HG03457 (cell line): ENCODE results near the gene IQGAP2.

Experiments used
- ATAC-seq: cut with Tn5 transposase; IDR thresholded peaks from one replicate; pipeline ENCODE4 v1.9.1; 2021; ENCODE audit warnings: moderate number of reproducible peaks; ENCODE audit not compliant: unreplicated experiment

IQGAP2 gene

DNA sequence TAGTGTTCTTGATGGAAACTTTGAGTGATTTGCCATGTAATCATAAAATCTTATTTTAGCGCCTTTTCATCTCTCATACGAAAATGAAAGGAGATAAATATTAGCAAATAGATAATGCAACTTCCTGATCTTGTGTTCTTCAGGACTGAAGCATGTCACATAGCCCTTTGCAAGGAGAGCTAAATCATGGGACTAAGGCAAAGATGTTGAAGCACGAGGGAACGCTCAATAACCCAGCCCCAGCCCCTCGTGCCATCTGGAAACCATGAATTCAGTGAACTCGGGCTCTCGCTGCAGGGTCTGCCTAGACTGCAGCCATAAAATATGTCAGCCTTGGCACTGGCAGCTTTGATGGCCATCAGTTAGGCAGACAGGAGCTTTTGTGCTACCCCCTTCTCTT is 161.9 kb downstream of the IQGAP2 start:
- ATAC-seq, result no peak

DNA sequence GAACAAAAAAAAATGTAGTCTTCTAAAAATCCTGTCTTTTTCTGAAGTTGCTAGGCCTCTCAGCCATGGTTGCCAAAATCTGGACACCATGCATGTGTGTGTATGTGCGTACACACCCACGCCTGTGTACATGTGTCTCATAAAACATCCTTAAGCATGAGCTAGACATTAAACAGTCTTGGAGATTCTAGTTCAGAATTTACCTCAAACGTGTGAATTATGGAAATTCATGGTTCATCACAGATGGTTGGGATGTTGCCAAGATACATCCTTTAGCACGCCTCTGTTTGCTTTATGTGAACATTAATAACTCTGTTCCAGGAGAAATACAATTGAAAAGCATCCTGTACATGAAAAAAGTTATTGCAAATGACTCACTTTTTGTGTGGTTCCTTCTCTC is 167.1 kb downstream of the IQGAP2 start:
- ATAC-seq, result no peak

DNA sequence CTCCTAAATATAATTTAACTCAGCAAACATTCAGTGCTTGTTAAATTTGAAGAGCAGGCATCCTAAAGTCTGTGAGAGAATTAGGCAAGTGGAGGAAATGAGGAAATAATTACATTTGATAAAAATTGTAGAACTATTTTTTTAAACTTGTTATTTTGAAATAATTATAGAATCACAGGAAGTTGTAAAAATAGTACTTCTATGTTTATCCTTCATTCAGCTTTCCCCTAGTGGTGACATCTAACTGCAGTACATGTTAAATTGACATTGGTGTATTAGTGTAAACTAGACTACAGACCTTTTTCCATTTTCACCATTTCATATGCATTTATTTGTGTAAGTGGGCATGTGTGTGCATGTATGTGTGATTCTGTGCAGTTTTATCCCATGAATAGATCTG is 168.5 kb downstream of the IQGAP2 start:
- ATAC-seq, result no peak

DNA sequence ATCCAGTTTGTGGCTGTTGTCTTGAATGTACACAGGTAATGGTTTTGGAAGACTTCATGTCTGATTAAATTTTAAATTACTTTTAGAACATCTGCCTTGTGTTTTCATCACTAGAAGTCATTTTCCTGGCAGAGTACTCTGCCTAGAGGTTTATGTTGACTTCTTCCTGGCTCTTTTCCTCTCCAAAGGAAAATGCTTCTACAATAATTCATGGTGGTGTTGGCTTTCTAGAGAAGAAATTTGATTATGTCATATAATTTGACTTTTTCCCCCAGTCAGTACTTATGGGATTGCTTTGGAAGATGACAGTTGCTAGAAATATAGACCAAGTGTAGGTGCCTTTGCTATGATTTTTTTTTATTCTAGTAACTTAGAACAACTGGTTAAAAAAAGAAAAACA is 173.4 kb downstream of the IQGAP2 start:
- no peak for ATAC-seq

DNA sequence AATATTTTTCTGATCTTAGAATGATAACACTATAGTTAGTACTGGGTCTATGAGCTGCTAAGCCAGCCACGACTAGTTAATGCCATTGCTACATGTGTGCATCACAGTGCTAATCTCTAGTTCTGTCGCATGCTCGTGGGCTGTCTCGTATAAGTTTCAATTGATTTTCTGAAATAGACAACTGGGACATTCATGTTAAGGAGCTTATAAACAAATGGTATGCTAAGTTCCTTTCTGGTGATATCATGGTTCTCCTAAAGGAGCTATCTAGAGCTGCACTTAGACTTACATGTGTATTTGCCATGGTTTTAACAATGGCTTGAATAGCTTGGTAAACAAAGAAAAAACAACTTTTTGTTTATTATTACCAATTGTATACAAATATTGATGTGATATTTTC is 173.9 kb downstream of the IQGAP2 start:
- no peak for ATAC-seq

DNA sequence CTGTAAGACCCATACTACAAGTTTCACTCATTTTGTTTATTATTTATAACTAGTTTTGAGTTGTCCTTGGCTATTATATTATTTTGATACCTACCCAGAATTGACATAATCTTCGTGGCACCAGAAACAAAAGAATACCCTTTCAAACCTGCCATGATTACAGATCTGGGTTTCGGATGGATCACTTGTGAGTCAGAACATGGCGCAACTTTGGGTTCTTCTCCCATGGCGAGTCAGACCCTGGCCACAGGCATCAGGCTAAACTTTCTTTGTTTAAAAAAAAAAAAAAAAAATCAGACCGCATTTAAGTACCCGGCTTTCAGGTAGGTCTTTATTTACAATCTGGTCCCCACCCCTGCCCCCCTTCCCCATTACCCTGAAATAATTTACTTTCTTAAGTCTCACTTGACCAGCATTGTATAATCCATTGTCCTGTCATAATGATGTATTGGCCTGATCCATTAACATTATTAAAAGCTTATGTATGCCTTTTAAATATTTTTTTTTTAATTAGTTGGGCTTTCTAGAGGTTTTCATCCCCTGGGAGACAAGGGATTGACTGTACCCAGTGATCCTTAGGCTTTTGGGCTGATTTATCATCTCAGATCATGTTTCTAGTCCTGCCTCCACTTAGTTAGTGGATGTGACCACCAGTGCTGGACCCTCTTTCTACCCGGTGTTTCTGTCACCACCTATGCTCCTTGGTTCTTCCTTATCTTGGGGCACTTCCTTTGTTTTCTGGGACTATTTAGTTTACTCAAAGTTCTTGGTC is 176.3 kb downstream of the IQGAP2 start:
- no peak for ATAC-seq

DNA sequence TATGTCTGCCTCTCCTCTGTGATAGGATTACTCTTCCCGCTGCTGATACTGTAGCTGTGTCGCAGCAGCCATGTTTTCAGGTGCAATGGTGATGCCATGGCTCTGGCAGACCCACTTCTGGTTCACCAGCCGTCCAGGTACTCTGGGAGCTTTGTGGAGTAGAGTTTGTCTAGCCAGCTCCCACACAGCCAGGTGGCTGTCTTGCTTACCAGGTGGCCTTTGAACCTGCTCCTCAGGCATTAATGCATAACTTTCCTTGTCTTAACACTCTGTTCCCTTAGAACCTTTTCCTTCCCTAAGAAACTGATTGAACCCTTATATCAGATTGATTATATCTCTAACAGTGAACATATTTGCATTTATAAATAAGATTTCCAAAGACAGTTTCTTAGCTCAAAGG is 177.9 kb downstream of the IQGAP2 start:
- ATAC-seq, result no peak

DNA sequence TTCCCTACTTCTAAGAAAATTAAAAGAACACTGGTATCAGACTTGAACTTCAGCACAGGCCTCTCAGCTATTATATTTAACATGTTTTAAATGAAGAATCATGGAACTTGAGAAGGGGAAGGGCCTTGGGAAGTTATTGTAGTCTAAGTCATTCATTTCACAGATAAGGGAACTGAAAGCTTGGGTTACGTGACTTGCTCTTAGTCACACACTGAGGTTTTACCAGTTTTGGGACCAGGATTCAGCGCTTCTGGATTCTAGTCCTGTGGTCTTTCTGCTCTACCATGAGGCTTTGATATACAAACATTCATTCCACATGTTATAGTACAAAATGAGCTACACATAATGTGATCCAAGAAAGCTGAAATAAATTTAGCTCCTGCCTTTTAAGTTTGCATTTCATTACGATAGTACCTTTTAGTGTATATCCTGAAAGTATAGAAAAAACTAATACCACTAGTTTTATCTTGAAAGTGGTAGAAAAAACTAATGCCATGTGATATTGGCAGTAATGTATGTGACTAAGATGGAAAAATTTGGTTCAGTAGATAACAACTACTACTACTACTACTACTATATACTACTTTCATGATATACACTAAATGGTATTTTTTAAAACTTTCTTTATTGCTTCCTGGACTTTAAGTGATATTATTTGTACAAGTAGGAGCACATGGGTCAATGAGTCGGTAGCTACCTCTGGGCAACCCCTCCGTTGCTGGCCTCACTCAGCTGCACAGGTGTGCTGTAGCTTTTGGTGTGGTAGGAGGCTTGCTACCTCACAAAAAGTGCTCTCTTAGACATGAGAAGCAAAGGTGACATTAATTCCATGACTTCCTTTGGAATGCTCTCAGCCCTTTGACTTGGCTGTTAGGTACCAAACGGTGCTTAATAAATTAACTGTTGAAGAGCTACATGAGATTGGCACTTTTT is 179.4 kb downstream of the IQGAP2 start:
- ATAC-seq, result peak; percentile 82

DNA sequence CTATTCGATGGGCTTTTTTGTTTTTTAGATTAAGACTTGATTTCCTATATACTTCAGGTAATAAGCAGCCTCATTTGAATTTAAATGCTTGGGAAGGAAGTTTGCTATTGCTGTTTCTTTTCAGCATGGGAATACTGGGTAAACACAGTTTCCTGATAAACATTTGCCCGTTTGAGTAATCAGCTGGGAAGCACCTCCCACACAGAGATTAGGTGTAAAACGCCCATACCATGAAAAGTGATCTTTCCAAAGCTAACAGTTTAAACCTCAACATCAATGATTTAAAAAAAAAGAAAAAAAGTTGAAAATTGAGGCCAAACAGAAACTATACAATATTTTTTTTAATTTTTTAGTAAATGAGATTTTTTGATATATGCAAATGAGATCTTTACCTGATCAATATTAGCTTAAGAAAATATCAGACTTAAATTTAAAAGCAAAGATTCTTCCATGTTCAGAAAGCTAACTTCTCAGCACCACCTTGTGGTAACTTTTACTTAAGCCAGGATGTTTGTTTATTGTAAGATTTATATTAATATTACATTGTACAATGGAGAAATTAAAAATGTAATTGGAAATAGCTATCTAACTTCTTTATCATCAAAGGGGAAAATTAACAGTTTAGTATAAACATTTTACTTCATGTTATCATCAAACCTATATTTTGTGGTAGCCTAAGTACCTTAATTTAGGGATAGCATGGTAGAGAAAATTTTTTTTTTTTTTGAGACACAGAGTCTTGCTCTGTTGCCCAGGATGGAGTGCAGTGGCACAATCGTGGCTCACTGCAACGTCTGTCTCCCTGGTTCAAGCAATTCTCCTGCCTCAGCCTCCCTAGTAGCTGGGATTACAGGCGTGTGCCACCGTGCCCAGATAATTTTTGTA is 180.3 kb downstream of the IQGAP2 start:
- ATAC-seq, result no peak

DNA sequence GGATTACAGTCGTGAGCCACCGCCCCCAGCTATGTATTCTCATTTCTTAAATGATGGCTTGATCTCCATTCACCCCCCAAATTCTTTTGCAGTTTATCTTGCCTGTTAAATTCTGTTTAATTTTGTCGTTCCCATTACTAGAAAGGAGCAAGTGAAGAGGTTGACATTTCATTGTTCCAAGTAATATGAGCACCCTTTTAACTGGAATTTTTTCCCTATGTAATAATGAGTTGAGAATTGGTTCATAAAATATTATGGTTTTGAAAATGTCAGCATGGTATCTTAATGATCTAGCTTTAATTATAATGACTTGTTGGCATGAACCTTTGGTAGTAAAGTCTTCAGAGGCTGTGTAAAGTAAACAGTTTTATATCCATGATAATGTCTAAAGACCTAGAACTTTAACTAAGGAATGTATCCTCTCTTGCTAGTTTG is 182.7 kb downstream of the IQGAP2 start:
- ATAC-seq, result no peak

DNA sequence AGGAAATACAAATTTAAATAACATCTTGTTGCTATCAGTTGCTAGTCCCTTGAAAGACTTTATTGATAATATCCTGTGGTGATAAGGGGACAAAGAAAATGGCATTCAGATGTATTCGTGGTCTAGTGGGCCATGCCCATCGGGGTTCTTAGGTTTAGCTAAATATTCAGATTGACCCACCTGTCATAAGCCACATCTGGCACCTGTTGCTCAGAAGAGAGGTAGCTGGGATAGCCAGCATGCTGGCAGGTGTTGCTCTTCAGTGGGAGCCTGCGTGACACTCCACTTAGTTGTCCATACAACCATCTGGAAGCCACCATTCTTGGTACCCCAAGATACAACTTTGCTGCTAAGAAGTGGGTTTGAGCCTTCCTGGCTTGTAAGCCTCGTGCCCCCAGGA is 183.4 kb downstream of the IQGAP2 start:
- ATAC-seq, result no peak

DNA sequence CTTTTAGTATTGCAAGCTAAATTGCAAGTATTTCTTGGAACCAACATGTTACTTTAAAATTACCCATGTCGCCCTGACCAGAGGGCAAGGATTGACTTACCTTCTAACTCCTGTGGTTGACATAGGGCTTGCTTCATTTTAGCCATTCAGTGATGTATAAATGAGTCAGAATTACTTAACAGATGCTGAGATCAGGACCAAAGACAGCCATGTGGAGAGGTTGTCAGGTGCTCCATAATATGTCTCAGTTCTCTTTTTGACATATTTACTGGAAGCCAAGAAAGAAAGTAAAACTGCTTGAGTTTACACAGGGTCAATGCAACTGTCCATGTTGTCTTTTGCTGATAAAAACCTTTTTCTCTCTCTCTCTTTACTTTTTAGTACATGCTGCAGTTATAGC is 186.9 kb downstream of the IQGAP2 start:
- peak; percentile 83 for ATAC-seq

DNA sequence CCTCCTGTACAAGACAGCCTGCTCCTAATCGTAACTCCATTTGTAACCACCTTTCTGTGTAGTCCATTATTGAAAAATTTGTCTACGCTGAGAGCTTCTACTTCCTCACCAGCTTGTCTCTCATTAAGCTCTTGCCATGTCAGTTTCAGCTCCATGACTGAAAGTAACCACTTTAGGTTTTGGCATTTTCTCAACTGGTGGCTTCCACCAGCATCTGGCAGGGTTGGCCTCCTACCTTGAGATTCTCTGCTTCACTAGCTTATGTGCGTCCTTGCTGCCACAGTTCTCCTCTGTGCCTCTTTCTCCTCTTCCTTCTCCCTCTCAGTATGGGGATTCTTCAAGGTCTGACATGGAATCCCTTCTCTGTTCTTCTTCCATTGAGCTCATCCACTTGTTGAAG is 188.3 kb downstream of the IQGAP2 start:
- ATAC-seq, result no peak

DNA sequence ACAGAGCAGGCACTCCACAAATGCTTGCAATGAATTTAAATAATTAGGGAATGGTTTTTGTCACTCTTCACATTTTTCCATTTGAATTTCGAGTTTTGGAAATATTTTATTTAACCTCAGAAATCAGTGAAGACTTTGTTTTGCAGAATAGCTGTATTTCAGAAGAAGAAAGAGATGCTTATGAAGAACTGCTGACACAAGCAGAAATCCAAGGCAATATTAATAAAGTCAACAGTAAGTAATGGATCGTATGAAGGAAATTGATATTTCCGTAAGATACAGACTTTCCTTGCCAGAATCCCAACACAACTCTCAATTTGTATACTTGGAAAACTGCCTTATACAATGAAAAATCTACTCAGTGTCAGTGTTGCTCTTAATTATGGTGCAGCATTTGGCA is 189.6 kb downstream of the IQGAP2 start:
- no peak for ATAC-seq

DNA sequence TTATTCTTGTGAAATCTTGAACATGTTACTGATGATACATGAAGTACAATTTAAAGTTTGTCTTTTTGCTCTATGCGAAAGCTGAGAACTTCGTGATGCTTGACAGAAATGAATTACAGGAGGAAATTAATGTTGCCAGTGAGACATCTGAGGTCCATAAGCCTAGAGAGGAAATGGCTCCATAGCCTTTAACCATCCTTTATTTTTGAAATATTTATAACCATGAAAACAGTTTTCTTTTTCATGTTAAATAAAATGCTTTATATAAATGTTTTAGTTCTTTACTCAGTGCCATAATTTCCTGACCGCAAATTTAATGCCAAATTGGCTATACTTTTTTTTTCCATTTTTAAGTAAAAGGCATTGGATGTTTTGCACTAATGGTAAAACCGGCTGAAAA is 191.0 kb downstream of the IQGAP2 start:
- ATAC-seq, result no peak

DNA sequence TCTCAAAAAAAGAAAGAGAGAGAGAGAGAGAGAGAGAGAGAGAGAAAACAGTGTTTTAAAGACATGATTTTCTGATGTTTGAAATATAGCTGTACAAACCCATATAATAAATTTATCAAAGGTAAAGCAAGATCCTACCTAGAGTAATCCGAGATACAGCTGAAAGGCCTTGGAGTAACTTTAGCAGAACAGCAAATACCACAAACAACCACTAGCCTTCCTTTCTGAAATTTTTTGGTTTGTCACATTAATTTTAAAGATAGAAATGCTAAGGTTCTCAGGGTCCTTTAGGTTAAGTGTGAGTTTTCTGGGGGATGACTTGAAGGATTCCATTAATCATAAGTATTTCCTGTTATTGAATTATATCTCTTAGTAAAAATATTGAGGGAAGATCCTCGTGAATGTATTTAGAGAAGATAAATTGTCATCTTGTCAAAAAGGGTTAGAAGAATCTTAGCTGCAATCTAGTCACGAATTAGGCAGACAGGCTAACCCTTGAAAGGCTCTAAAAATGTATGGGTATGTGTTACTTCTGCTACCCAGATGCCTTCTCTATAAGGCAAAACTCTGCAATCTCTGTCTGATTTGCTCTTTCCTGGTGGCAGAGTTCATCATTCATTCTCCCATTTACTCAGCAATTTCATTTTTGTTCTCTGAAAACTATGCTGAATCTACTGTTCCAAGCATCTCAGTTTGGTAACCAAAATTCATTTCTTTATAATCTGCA is 192.8 kb downstream of the IQGAP2 start:
- no peak for ATAC-seq

DNA sequence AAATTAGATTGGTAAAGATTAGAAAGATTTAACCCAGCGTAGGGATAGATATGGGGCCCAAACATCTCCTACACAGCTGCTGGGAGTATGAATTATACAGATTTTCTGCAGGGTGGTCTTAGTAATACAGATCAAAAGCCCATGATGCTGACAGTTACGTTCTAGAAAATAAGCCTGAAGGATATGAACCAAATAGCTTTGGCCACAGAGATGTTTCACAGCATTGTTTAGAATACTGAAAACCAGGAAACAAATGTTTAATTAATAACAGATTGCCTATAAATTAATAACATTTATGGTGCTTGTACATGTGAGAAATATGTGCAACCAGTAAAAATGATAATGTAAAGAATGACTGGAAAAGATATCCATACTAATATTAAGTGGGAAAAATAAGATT is 195.4 kb downstream of the IQGAP2 start:
- no peak for ATAC-seq

DNA sequence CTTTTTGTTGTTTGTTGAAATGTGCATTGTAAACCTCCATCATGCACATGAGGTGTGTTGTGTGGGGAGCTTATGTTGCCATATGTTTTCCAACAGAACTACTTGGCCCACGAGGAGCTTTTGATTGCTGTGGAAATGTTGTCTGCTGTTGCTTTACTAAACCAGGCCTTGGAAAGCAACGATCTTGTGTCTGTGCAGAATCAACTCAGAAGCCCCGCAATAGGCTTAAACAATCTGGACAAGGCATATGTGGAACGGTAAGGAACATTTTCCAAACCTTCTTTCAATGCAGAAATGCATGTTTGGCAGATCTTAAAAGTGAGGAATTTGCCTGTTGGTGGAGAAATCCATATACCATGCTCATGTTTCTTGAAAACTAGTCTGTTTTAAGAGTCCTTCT is 197.6 kb downstream of the IQGAP2 start:
- no peak for ATAC-seq

DNA sequence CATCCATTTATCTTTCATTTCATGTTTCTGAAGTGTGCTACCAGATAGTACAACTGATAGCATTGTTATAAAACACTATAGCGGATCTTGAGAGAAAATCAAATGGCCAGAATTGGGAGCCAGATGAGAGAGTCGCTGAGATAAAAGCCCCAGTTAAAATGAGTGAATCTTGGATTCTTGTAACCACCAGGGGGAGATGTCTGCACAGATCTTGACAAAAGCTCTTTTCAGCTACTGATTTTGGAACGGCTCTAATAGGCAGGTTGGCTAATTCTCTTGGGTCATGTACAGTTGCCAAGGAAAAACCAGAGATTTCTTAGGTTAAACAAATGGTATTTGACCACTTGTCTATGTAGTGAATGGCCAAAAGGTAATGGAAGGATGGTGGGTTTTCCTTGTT is 198.4 kb downstream of the IQGAP2 start:
- ATAC-seq, result no peak

DNA sequence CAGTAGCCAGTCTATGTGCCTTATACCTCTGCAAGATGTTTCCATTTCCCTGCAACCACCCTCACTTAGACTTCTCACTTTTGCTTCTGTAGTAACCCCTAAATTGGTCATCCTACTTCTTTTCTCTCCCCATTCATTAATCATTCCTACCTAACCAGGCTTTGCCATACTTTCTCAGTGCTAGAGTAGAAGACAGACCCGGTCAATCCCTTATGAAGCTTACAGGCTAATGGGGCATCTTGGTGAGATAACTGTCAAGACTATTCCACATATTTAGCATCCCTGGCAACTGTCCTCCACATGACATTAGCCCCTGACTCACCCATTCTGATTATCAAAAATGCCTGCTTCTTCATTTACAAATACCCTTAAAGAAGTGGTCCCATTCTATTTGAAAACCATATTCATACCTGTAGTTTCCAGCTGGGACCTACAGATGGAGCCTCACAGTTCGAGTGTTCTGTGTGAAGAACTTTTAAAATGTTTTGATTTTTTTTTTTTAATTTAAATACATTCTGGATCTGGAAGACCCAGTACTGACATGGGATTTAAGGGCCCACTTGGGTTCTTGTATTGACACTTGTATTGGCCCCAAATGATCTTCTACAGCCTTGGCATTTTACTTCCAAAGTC is 199.1 kb downstream of the IQGAP2 start:
- no peak for ATAC-seq
